Ishikawa (cell line): ENCODE results near the gene PDGFB.

Experiments
- CEBPB ChIP-seq: IDR thresholded peaks from 2 replicates; pipeline ENCODE4 v1.6.1; 2012
- CREB1 ChIP-seq: IDR thresholded peaks from 2 replicates; pipeline ENCODE4 v1.6.1; 2012; ENCODE audit warnings: low read depth
- EGR1 ChIP-seq: IDR thresholded peaks from 2 replicates; pipeline ENCODE4 v1.6.1; 2012
- EP300 ChIP-seq: IDR thresholded peaks from 2 replicates; pipeline ENCODE4 v1.6.1; 2012; ENCODE audit warnings: borderline replicate concordance
- FOXM1 ChIP-seq: IDR thresholded peaks from 2 replicates; pipeline ENCODE4 v1.6.1; 2012; ENCODE audit warnings: low read depth, borderline replicate concordance
- NFIC ChIP-seq: IDR thresholded peaks from 2 replicates; pipeline ENCODE4 v1.6.1; 2012
- RAD21 ChIP-seq: IDR thresholded peaks from 2 replicates; pipeline ENCODE4 v1.6.1; 2012; ENCODE audit warnings: low read depth
- TAF1 ChIP-seq: IDR thresholded peaks from 2 replicates; pipeline ENCODE4 v1.6.1; 2012; ENCODE audit warnings: low read depth, mild to moderate bottlenecking
- TCF12 ChIP-seq: IDR thresholded peaks from 2 replicates; pipeline ENCODE4 v1.6.1; 2012; ENCODE audit warnings: low read depth
- TEAD4 ChIP-seq: IDR thresholded peaks from 2 replicates; pipeline ENCODE4 v1.6.1; 2012
- YY1 ChIP-seq: IDR thresholded peaks from 2 replicates; pipeline ENCODE4 v1.6.1; 2012; ENCODE audit warnings: low read depth
- ZBTB7A ChIP-seq: IDR thresholded peaks from 2 replicates; pipeline ENCODE4 v1.6.1; 2012; ENCODE audit warnings: low read depth
- TF ChIP-seq, protein P1 (sequence below): IDR thresholded peaks from 2 replicates; pipeline ENCODE4 v1.6.1; 2012; ENCODE audit warnings: low read depth, mild to moderate bottlenecking
- TF ChIP-seq, protein P2 (sequence below): IDR thresholded peaks from 2 replicates; pipeline ENCODE4 v1.6.1; 2012
- TF ChIP-seq, protein P3 (sequence below): IDR thresholded peaks from 2 replicates; pipeline ENCODE4 v1.6.1; 2012

The PDGFB gene

GRCh38 chr22:39175353-39176142, 69.2 kb downstream of the PDGFB start:
- TF ChIP-seq FOXM1 (no peak), YY1 (no peak), TAF1 (no peak), TEAD4 (no peak), TCF12 (no peak), RAD21 (no peak), NFIC (no peak), CEBPB (no peak), EP300 (no peak), ZBTB7A (no peak), EGR1 (no peak), CREB1 (no peak)
- TF ChIP-seq, protein P1, sequence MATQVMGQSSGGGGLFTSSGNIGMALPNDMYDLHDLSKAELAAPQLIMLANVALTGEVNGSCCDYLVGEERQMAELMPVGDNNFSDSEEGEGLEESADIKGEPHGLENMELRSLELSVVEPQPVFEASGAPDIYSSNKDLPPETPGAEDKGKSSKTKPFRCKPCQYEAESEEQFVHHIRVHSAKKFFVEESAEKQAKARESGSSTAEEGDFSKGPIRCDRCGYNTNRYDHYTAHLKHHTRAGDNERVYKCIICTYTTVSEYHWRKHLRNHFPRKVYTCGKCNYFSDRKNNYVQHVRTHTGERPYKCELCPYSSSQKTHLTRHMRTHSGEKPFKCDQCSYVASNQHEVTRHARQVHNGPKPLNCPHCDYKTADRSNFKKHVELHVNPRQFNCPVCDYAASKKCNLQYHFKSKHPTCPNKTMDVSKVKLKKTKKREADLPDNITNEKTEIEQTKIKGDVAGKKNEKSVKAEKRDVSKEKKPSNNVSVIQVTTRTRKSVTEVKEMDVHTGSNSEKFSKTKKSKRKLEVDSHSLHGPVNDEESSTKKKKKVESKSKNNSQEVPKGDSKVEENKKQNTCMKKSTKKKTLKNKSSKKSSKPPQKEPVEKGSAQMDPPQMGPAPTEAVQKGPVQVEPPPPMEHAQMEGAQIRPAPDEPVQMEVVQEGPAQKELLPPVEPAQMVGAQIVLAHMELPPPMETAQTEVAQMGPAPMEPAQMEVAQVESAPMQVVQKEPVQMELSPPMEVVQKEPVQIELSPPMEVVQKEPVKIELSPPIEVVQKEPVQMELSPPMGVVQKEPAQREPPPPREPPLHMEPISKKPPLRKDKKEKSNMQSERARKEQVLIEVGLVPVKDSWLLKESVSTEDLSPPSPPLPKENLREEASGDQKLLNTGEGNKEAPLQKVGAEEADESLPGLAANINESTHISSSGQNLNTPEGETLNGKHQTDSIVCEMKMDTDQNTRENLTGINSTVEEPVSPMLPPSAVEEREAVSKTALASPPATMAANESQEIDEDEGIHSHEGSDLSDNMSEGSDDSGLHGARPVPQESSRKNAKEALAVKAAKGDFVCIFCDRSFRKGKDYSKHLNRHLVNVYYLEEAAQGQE, result no peak
- TF ChIP-seq, protein P2, sequence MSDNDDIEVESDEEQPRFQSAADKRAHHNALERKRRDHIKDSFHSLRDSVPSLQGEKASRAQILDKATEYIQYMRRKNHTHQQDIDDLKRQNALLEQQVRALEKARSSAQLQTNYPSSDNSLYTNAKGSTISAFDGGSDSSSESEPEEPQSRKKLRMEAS, result no peak; the same call in 1 of the 2 replicates
- TF ChIP-seq, protein P3, sequence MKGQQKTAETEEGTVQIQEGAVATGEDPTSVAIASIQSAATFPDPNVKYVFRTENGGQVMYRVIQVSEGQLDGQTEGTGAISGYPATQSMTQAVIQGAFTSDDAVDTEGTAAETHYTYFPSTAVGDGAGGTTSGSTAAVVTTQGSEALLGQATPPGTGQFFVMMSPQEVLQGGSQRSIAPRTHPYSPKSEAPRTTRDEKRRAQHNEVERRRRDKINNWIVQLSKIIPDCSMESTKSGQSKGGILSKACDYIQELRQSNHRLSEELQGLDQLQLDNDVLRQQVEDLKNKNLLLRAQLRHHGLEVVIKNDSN, result no peak

DNA sequence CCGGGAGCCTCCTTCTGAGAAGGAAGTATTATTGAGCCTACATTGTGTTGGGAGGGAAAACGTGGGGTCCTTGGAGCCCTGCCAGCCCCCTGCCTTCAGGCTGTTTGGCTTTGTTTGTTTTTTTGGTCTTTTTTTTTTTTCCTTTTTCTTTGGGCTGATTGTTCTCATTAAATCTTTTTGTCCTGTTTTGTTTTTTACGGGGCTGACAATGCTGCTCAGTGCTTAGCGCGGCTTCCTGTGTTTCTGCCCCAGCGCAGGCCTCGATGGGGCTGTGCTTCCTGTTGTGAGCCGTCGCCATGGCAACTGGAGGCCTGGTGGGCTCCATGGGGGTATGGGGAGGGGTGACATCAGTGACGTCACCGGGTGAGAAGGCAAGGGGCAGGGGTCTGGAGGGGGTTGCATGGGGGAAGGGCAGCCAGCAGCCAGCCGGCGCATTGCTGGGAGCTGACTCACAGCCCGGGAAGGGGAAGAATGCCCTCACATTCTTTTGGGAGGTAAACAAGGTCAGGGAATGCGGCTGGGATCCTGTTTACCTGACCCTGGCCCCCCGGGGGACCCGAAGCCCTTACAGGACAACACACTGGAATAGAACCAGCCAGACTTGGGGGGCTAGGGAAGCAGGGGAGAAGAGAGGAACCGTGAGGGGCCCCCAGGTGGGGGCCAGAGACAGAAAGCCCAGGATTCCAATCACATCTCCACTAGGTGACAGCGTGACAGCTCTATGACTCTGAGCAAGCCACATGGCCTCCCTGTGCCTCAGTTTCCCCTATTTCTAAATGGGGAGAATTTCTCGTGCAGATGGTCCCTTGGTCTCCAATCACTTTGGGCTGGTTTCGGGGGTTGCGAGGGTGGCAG, 70.1 kb downstream of the PDGFB start:
- TF ChIP-seq RAD21, result no peak; the same call in 1 of the 2 replicates
- 0 out of 2 replicates have a peak, but pooled peaks have one; percentile 53 for TF ChIP-seq CREB1
- TF ChIP-seq, protein P3, result no peak
- TF ChIP-seq TEAD4, result peak; percentile 100
- no peak for TF ChIP-seq TAF1
- TF ChIP-seq ZBTB7A, result peak; percentile 100
- TF ChIP-seq YY1, result peak; percentile 8; the same call in 1 of the 2 replicates
- TF ChIP-seq NFIC, result peak; percentile 74
- TF ChIP-seq, protein P1, result no peak
- peak; percentile 85 for TF ChIP-seq FOXM1
- TF ChIP-seq, protein P2, result no peak
- peak; percentile 89 for TF ChIP-seq EP300
- TF ChIP-seq CEBPB, result peak; percentile 52; the same call in 1 of the 2 replicates
- TF ChIP-seq EGR1, result peak; percentile 5; the same call in 1 of the 2 replicates
- peak; percentile 95 for TF ChIP-seq TCF12

- TF ChIP-seq CEBPB, result no peak
- TF ChIP-seq TCF12, result no peak
- TF ChIP-seq, protein P2, result no peak
- TF ChIP-seq, protein P1, result no peak
Measured at GRCh38 chr22:39173787-39174497, 70.8 kb downstream of the PDGFB start.
